LNCAP (cell line): Measurements from ENCODE around the gene ABI1.

Experiments used
- CTCF ChIP-seq: fragments of 450-650 bp; IDR thresholded peaks from 2 replicates; pipeline ENCODE4 v1.5.1; 2017; ENCODE audit warnings: mild to moderate bottlenecking

Gene ABI1

GRCh38 chr10:26839966-26840627, 20.7 kb downstream of the ABI1 start:
- no peak for TF ChIP-seq CTCF

- TF ChIP-seq CTCF: no peak
These were observed 23.6 kb downstream of the ABI1 start for GRCh38 chr10:26837139-26837538.

DNA sequence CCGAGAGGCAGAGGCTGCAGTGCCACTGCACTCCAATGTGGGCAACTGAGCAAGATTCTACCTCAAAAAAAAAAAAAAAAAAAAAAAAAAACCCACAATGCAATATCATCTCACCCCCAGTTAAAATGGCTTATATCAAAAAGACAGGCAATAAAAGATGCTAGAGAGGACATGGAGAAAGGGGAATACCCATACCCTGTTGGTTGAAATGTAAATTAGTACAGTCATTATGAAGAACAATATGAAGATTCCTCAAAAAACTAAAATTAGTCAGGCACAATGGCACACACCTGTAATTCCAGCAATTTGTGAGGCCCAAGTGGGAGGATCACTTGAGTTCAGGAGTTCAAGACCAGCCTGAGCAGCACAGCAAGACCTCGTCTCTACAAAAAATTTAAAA, 25.7 kb downstream of the ABI1 start:
- TF ChIP-seq CTCF: no peak

GRCh38 chr10:26832960-26833359, 27.8 kb downstream of the ABI1 start:
- no peak for TF ChIP-seq CTCF

DNA sequence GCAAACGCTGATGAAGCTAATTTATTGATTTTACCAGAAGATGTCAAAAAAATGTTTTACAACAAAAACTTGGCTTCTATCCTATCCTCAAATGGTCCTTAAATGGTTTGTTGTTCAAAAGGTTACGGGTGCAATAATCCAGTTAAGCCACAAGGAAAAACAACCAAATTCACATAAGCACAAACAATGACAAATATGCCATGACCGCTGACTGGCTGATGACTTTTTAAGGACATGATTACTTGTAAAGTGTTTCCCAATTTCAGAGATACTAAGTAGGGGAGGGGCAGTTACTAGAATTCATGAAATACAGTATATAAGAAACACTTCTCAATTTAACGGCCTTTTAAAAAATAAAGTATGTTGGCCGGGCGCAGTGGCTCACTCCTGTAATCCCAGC, 28.8 kb downstream of the ABI1 start:
- TF ChIP-seq CTCF: no peak

DNA sequence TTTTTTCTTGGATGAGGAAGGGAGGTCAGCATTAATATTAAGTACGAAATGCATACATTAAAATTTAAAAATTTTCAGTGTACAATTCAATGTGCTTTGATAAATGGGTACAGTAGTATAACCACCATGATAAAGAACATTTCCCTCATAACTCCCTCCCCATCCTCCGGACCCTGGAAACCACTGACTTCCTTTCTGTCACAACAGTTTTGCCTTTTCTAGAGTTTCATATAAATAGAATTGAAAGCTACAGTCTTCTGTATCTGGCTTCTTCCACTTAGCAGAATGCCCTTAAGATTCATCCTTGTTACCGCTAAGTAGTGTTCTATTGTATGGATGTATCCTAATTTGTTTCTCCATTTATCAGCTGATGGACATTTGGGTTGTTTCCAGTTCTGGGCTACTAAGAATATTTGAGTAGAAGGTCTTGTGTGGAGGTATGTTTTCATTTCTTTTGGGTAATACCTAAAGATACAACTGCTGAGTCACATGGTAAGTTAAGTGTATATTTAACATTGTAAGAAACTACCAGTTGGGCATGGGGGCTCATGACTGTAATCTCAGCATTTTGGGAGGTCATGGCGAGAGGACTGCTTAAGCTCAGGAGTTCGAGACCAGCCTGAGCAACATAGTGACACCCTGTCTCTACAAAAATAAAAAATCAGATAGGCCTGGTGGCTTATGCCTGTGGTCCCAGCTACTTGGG, 30.8 kb downstream of the ABI1 start:
- TF ChIP-seq CTCF: no peak

- TF ChIP-seq CTCF: no peak
These were observed 36.6 kb downstream of the ABI1 start for GRCh38 chr10:26824015-26824690.
